Brain microvascular endothelial cell (primary cell): ENCODE results near the gene BCAR3.
A peak's percentile ranks its signal among the peaks of the same experiment; 100 is the strongest.

ENCODE experiments used
- DNase-seq: peaks from one replicate; pipeline ENCODE4 v3.0.0-alpha.2; 2020
- H3K27ac ChIP-seq: fragments of 250-450 bp; sonication (Bioruptor Pico); 2 replicates; pipeline ENCODE4 v1.5.1; 2020; ENCODE audit warnings: mild to moderate bottlenecking, moderate library complexity
- H3K27me3 ChIP-seq: fragments of 250-450 bp; sonication (Bioruptor Pico); replicated peaks from 2 replicates; pipeline ENCODE4 v1.5.1; 2020; ENCODE audit warnings: mild to moderate bottlenecking
- H3K36me3 ChIP-seq: fragments of 250-450 bp; sonication (Bioruptor Pico); replicated peaks from 2 replicates; pipeline ENCODE4 v1.5.1; 2020; ENCODE audit warnings: mild to moderate bottlenecking
- H3K4me3 ChIP-seq: 2 replicates; pipeline ENCODE4 v1.5.1; 2011; ENCODE audit warnings: low read depth, mild to moderate bottlenecking, control low read depth, low read length, moderate library complexity
- CTCF ChIP-seq: IDR thresholded peaks from 2 replicates; pipeline ENCODE4 v1.5.1; 2011; ENCODE audit warnings: low read depth, mild to moderate bottlenecking, moderate library complexity, low read length, control low read depth, inconsistent platforms; ENCODE audit errors: missing control alignments
- in situ Hi-C: cut with HindIII; loops from 2 replicates; pipeline ENCODE4 v1.10.0; 2017; ENCODE audit warnings: low sequenced_read_pairs, low pct_ligation_motif_present

The BCAR3 gene

DNA sequence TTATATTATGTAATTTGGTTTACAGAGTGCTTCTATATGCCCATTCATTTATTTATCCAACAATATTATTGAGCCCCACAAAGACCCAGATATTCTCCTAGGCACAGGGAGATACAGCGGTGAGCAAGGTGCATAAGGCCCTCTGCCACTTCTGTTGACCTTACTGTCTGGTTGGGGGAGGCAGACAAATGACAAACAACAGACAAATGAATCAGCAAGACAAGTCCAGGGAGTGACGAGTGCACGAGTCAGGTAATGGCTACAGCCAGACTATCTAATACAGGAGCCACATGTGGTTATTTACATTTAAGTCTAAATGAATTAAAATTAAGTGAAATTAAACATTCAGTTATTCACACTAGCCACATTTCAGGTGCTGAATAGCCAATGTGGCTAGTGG is 22.0 kb upstream of the BCAR3 start:
- no peak overlapping the region for H3K4me3 ChIP-seq
- H3K36me3 ChIP-seq: no peaks in the 10 kb centered on the region
- no peak for TF ChIP-seq CTCF
- H3K27me3 ChIP-seq: no peaks in the 10 kb centered on the region
- DNase-seq: no peak
- in situ Hi-C loops: no loop called here
- H3K27ac ChIP-seq: no peak overlapping the region

- Histone ChIP-seq H3K27me3 (no peaks in the 10 kb centered on the region), H3K4me3 (no peak overlapping the region), H3K36me3 (no peaks in the 10 kb centered on the region), H3K27ac (no peak overlapping the region)
- no peak for TF ChIP-seq CTCF
- in situ Hi-C loops: no loop called here
- no peak for DNase-seq
Observed at GRCh38 chr1:93702828-93703183, 21.2 kb upstream of the BCAR3 start.

- Histone ChIP-seq H3K27ac (peak overlapping the region; percentile 84), H3K27me3 (no peaks in the 10 kb centered on the region), H3K36me3 (no peaks in the 10 kb centered on the region), H3K4me3 (no peak overlapping the region)
- no peak for DNase-seq
- in situ Hi-C loops: no loop called here
- no peak for TF ChIP-seq CTCF
Observed at GRCh38 chr1:93702111-93702827, 20.6 kb upstream of the BCAR3 start.

DNA sequence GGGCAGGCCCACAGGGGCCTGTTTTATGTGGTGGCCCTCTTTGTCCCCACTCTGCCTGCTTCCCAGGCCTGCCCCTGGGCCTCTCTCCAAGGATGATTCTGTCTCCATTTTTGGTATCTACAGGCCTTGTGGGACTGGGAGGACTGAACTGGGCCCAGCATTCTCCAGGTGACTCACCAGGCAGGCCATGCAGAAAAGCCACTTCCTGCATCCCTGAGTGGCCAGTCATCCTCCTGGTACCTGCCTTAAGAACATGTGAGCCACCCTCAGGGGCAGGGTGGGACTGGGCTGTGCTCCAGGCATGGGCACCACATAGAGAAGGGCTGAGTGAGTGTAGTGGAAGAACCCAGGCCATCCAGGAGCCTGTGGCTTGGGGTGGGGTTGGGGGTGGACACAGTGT is 20.0 kb upstream of the BCAR3 start:
- no peak overlapping the region for H3K4me3 ChIP-seq
- no peak for TF ChIP-seq CTCF
- peak overlapping the region; percentile 84 for H3K27ac ChIP-seq
- peak; percentile 95 for DNase-seq
- no peaks in the 10 kb centered on the region for H3K36me3 ChIP-seq
- no peaks in the 10 kb centered on the region for H3K27me3 ChIP-seq
- in situ Hi-C loops: no loop called here

DNA sequence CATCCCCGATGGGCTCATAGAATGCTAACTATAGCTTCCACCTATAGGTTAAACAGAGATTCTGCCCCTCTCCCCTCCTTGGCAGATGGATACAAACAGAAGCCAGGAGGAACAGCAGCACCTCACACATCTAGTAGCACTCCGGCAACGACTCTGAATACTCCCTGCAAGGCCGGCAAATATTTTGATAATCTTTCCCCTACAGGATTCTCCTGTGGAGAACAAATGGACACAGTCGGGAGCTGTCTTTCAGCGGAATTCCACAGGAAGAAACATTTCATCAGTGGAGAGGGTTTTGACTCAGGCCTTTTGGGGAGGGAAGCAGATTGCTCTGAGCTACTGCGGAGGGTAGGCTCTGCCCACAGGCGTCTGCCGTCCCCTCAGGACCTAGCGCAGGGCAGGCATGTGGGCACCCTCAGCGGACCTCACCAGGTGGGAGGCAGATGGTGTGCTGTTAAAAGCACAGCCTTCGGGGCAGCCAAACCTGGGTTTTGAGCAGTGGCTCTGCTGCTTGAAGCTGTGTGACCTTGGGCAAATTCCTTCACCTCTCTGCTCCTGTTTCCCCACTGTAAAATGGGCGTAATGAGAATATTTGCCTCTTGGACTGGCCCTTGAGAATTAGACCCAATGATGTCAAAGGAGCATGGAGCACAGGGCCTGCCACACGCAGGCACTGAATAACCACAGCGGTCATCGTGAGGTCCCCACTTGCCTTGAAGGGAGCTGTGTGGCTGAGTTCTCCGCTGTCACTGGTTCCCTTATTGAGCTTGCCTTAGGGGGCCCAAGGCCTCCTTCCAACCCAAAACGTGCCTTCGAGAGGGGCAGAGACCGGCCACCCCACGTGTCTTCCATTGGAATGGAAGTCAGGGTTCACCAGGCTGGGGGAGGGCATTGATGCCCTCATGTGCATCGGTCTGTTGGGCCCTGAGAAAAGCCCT is 19.2 kb upstream of the BCAR3 start:
- Histone ChIP-seq H3K27me3 (no peaks in the 10 kb centered on the region), H3K4me3 (no peak overlapping the region), H3K36me3 (no peaks in the 10 kb centered on the region), H3K27ac (peak overlapping the region; percentile 84)
- in situ Hi-C loops: no loop called here
- TF ChIP-seq CTCF: no peak
- no peak for DNase-seq
